Esophagus muscularis mucosa (tissue), 4 donors: ENCODE measurements around the gene KCNN1. TPM values are rescaled to one million over a fixed set of nuclear protein-coding genes. Genes with fewer than 3 reads are reported as not detected.

Experiments used
- DNase-seq: peaks from one replicate; pipeline ENCODE4 v3.0.0-alpha.2; 2017; ENCODE audit errors: extremely low spot score
- H3K27ac ChIP-seq, 4 donors: fragments of 200-600 bp; sonication (generic); replicated peaks in 1 of 4; 1 replicate in 3 of 4; 2 replicates in 1 of 4; pipeline ENCODE4 v1.5.1; 2016 to 2019; ENCODE audit warnings: mild to moderate bottlenecking in 1 of 4
- H3K27me3 ChIP-seq, 4 donors: fragments of 200-600 bp; sonication (generic); one replicate each; pipeline versions ENCODE4 v1.5.1 to v1.6.0; 2016 to 2019
- H3K36me3 ChIP-seq, 4 donors: fragments of 200-600 bp; sonication (generic); one replicate each; pipeline ENCODE4 v1.5.1; 2016 to 2019
- H3K4me1 ChIP-seq, 4 donors: fragments of 200-600 bp; sonication (generic); one replicate each; pipeline ENCODE4 v1.5.1; 2016 to 2019
- H3K4me3 ChIP-seq, 4 donors: fragments of 200-600 bp; sonication (generic); 1 replicate in 2 of 4; 2 replicates in 2 of 4; pipeline ENCODE4 v1.5.1; 2016 to 2019; ENCODE audit warnings: mild to moderate bottlenecking in 4 of 4, moderate library complexity in 1 of 4
- H3K9me3 ChIP-seq, 4 donors: fragments of 200-600 bp; sonication (generic); 1 replicate in 3 of 4; 2 replicates in 1 of 4; pipeline ENCODE4 v1.5.1; 2016 to 2019
- EP300 ChIP-seq: sonication (generic); formaldehyde crosslinking; IDR thresholded peaks from one replicate; pipeline ENCODE4 v1.6.1; 2017; ENCODE audit warnings: antibody characterized with exemption
- POLR2A ChIP-seq: fragments of 450-650 bp; IDR thresholded peaks from one replicate; pipeline ENCODE4 v1.6.1; 2017; ENCODE audit warnings: antibody characterized with exemption, moderate library complexity, mild to moderate bottlenecking, low read depth
- POLR2AphosphoS5 ChIP-seq, 2 donors: sonication (generic); formaldehyde crosslinking; IDR thresholded peaks; one replicate each; pipeline ENCODE4 v1.6.1; 2017; ENCODE audit warnings: antibody characterized with exemption in 2 of 2
- WGBS: methylation state at CpG from one replicate; pipeline ENCODE4 v1.1.5; 2018; 5-methylcytosine and 5-hydroxymethylcytosine counted together
- intact Hi-C: fragments of 100-400 bp; cut with DNase I; formaldehyde crosslinking; loops from one replicate; pipeline ENCODE4 v1.15.1; 2023
- total RNA-seq, 4 donors: library from RNA; depleted of rRNA; stranded (reverse); fragments of >200 nt; gene quantifications; one replicate each; pipeline versions ENCODE4 v1.1.0 to v1.2.1, GENCODE V29; 2016
- TF ChIP-seq, protein P1 (sequence below), 3 experiments: fragments of 200-600 bp in 2 of 3; fragments of 450-650 bp in 1 of 3; sonication (generic) in 2 of 3; IDR thresholded peaks; one replicate each; pipeline ENCODE4 v1.5.1; 2017 to 2019; ENCODE audit warnings: antibody characterized with exemption in 3 of 3, mild to moderate bottlenecking in 2 of 3, moderate library complexity in 1 of 3

KCNN1 gene
- total RNA-seq, 4 donors from 2014 or later = 0.17 to 0.23 TPM; not detected in 2

DNA sequence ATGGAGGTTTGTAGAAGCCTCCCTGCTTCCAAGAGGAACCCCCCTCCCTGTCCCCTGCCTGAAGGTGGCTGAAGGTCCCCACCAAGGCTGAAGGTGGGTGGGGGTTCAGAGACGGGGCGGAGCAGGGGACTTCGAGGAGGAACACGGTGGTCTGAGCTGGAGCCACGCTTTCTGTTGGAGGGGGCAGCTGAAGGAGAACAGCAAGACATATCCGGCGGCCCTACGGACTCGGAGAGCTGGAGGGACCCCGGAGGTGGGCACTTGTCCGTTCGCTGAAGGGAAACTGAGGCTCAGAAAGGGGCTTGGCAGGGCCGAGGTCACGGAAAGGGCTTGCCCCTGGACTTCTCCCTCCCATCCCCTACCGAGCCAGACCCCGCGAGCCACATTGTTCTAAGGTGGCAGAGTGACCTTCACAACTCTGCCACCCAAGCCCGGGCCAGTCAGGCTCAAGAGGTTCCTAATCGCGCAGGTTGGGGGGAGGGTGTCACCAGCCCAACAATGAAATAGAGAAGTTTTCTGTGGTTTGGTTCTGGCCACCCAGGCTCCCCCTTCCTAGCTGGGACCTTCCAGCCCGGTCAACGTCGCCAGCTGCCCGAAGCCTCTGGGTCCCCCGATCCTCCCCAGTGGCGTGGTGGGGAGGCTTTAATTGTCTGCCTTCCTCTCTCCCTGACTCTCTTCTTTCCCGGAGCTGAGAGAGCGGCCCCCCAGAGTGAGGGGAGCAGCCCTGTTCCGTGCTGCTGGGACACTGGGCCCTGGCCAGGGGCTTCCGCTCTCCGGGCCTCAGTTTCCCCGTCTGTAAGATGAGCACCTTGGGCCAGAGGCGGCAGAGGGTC is 15.5 kb upstream of the KCNN1 start:
- intact Hi-C loops = no loop called here
- Histone ChIP-seq H3K9me3 (no peaks in the 10 kb centered on the region), H3K27ac (no peak overlapping the region), H3K27me3 (peaks cover 8 to 81% (median 39%) of the 10 kb centered on the region in 4 donors), H3K4me3 (peak overlapping the region in 1 of 4 donors; percentile 31), H3K36me3 (no peaks in the 10 kb centered on the region), H3K4me1 (peaks cover 44 to 61% (median 59%) of the 10 kb centered on the region in 4 donors)
- DNase-seq = no peak
- WGBS = 10% methylated on average over 33 of the region's 33 CpGs
- no peak for TF ChIP-seq POLR2AphosphoS5 (IDR thresholded peaks at IDR 0.05)
- TF ChIP-seq POLR2A = no peak
- TF ChIP-seq, protein P1, sequence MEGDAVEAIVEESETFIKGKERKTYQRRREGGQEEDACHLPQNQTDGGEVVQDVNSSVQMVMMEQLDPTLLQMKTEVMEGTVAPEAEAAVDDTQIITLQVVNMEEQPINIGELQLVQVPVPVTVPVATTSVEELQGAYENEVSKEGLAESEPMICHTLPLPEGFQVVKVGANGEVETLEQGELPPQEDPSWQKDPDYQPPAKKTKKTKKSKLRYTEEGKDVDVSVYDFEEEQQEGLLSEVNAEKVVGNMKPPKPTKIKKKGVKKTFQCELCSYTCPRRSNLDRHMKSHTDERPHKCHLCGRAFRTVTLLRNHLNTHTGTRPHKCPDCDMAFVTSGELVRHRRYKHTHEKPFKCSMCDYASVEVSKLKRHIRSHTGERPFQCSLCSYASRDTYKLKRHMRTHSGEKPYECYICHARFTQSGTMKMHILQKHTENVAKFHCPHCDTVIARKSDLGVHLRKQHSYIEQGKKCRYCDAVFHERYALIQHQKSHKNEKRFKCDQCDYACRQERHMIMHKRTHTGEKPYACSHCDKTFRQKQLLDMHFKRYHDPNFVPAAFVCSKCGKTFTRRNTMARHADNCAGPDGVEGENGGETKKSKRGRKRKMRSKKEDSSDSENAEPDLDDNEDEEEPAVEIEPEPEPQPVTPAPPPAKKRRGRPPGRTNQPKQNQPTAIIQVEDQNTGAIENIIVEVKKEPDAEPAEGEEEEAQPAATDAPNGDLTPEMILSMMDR (IDR thresholded peaks at IDR 0.05) = no peak
- TF ChIP-seq EP300 = no peak

DNA sequence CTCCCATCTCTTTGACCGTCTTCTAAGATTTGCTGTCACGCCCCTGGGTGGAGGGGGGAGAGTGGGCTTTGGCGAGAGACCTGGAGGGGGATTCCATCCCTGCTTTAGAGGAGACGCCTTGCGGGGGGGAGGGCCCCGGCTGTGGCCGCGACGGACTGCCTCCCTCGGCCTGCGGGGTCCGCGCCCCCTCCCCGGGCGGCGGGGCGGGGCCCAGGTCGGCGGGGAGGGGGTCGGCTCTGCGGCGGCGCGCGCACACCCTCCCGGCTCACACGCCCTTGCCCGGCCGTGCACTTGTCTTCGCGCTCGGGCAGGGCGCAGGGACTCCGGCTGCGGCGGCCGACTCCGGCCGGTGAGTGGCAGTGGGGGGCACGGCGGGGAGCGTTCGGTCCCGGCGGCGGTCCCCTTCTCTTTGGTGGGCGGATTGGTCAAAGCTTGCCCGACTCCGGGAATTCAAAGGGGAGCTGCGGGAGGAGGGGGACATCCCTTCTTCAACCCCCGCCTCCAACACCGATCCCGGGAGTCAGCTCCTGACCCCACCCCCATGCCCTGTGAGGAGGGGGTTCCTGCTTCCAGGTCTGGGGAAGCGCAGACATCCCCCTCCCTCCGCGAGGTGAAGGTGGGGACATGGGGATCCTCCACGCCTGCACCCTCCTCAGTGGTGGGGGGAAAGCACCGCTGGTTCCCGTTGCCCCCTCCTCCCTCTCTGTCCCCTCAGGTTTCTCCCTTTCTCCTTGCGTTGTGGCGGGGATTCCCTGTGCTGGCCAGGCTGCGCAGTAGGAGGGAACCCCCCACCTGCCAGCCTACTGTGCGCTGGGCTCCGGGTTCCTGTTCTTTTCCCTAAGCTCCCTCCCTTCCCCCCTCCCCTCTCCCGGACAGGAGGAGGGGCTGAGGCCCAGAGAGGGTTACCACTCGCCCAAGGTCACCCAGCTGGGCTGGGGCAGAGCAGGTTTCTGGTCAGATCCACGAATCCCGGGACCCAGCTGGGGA is 14.6 kb upstream of the KCNN1 start:
- H3K36me3 ChIP-seq = no peaks in the 10 kb centered on the region
- no peaks in the 10 kb centered on the region for H3K9me3 ChIP-seq
- no peak for DNase-seq
- intact Hi-C loops = no loop called here
- peaks cover 8 to 90% (median 39%) of the 10 kb centered on the region in 4 donors for H3K27me3 ChIP-seq
- H3K4me1 ChIP-seq = peaks cover 42 to 52% (median 50%) of the 10 kb centered on the region in 4 donors
- H3K4me3 ChIP-seq = peak overlapping the region in 2 of 4 donors; percentile 28 to 31
- no peak for TF ChIP-seq POLR2AphosphoS5 (IDR thresholded peaks at IDR 0.05)
- no peak overlapping the region for H3K27ac ChIP-seq
- 0% methylated on average over 7 of the region's 68 CpGs for WGBS

- Histone ChIP-seq H3K9me3 (no peaks in the 10 kb centered on the region), H3K4me1 (peaks cover 41 to 45% (median 44%) of the 10 kb centered on the region in 4 donors), H3K27ac (no peak overlapping the region), H3K4me3 (no peak overlapping the region), H3K36me3 (no peaks in the 10 kb centered on the region), H3K27me3 (peaks cover 8 to 97% (median 39%) of the 10 kb centered on the region in 4 donors)
- no peak for DNase-seq
- TF ChIP-seq EP300 (no peak), POLR2AphosphoS5 (IDR thresholded peaks at IDR 0.05) (no peak), POLR2A (no peak)
- TF ChIP-seq, protein P1 (IDR thresholded peaks at IDR 0.05) = no peak
- intact Hi-C loops = no loop called here
- WGBS = 61% methylated on average over 7 of the region's 7 CpGs
Measured at GRCh38 chr19:17953316-17953801, 13.5 kb upstream of the KCNN1 start.

- no peak overlapping the region for H3K27ac ChIP-seq
- WGBS = 75% methylated on average over 4 of the region's 4 CpGs
- peaks cover 8 to 96% (median 39%) of the 10 kb centered on the region in 4 donors for H3K27me3 ChIP-seq
- no peak for DNase-seq
- no peaks in the 10 kb centered on the region for H3K36me3 ChIP-seq
- intact Hi-C loops = no loop called here
- TF ChIP-seq POLR2AphosphoS5 (IDR thresholded peaks at IDR 0.05) (no peak), EP300 (no peak), POLR2A (no peak)
- TF ChIP-seq, protein P1 (IDR thresholded peaks at IDR 0.05) = no peak
- H3K4me3 ChIP-seq = no peak overlapping the region
- H3K9me3 ChIP-seq = no peaks in the 10 kb centered on the region
- H3K4me1 ChIP-seq = peaks cover 36 to 40% (median 39%) of the 10 kb centered on the region in 4 donors
Measured at GRCh38 chr19:17953869-17954268, 13.0 kb upstream of the KCNN1 start.

DNA sequence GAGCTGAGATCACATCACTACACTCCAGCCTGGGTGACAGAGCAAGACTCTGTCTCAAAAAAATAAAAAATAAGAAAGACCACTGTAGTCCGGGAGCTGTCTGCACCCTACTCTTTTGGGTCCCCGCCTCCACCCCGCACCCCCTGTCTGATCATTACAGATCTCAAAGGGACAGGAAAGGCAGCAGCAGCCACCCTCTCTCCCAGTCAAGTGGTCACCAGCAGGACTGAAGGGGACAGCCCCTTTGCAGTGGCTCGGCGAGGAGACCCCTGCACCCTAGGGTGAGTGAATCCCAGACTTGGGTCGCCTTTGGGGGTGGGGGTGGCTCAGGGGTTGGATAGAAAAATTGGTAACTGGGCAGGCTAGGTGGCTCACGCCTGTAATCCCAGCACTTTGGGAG is 12.5 kb upstream of the KCNN1 start:
- TF ChIP-seq POLR2A = no peak
- TF ChIP-seq EP300 = no peak
- TF ChIP-seq, protein P1 (IDR thresholded peaks at IDR 0.05) = no peak
- no peak for TF ChIP-seq POLR2AphosphoS5 (IDR thresholded peaks at IDR 0.05)
- H3K27me3 ChIP-seq = peaks cover 8 to 96% (median 39%) of the 10 kb centered on the region in 4 donors
- H3K27ac ChIP-seq = no peak overlapping the region
- H3K4me3 ChIP-seq = no peak overlapping the region
- intact Hi-C loops = no loop called here
- H3K36me3 ChIP-seq = no peaks in the 10 kb centered on the region
- peaks cover 31 to 36% (median 34%) of the 10 kb centered on the region in 4 donors for H3K4me1 ChIP-seq
- DNase-seq = no peak
- WGBS = 82% methylated on average over 7 of the region's 7 CpGs
- H3K9me3 ChIP-seq = no peaks in the 10 kb centered on the region
